ENCODE results near the gene RSRC1. TPM values are rescaled to one million over a fixed set of nuclear protein-coding genes. Genes with fewer than 3 reads are reported as not detected.

RSRC1 gene
- total RNA-seq, 4 donors from 2014 or later = 22.5 to 41.4 (median 32.9) TPM

- H3K4me3 ChIP-seq = no peak overlapping the region
- intact Hi-C loops (cut with DNase I) = no loop called here
- H3K36me3 ChIP-seq = no peaks in the 10 kb centered on the region
- 18 to 24% methylated on average over 17 to 20 of the region's 20 CpGs for WGBS, 2 donors
- no peaks in the 10 kb centered on the region for H3K9me3 ChIP-seq
- DNase-seq = no peak
- peaks cover 10 to 24% (median 11%) of the 10 kb centered on the region in 3 donors for H3K4me1 ChIP-seq
- H3K27ac ChIP-seq = no peak overlapping the region
- peaks cover 6 to 100% (median 57%) of the 10 kb centered on the region in 4 donors for H3K27me3 ChIP-seq
- no peak for TF ChIP-seq POLR2A (IDR thresholded peaks at IDR 0.05)
- TF ChIP-seq CTCF (IDR thresholded peaks at IDR 0.05) = no peak
Observed at GRCh38 chr3:158095814-158096704, 13.8 kb upstream of the RSRC1 start.

GRCh38 chr3:158097081-158097592, 12.8 kb upstream of the RSRC1 start:
- Histone ChIP-seq H3K27me3 (peaks cover 6 to 100% (median 65%) of the 10 kb centered on the region in 4 donors), H3K9me3 (no peaks in the 10 kb centered on the region), H3K27ac (no peak overlapping the region), H3K36me3 (no peaks in the 10 kb centered on the region), H3K4me1 (peaks cover 10 to 24% (median 11%) of the 10 kb centered on the region in 3 donors), H3K4me3 (peak overlapping the region in 1 of 4 donors; percentile 55)
- TF ChIP-seq CTCF (IDR thresholded peaks at IDR 0.05) = no peak
- TF ChIP-seq POLR2A (IDR thresholded peaks at IDR 0.05) = no peak
- no peak for DNase-seq
- intact Hi-C loops (cut with DNase I) = no loop called here
- WGBS, 2 donors = 24 to 25% methylated on average over 11 of the region's 11 CpGs

- Histone ChIP-seq H3K4me1 (peaks cover 10 to 26% (median 11%) of the 10 kb centered on the region in 3 donors), H3K9me3 (no peaks in the 10 kb centered on the region), H3K27ac (no peak overlapping the region), H3K4me3 (peak overlapping the region; percentile 35 to 67 (median 55)), H3K36me3 (no peaks in the 10 kb centered on the region), H3K27me3 (peaks cover 8 to 100% (median 71%) of the 10 kb centered on the region in 4 donors)
- TF ChIP-seq CTCF (IDR thresholded peaks at IDR 0.05) (peak in 1 of 6 experiments; percentile 6), POLR2A (IDR thresholded peaks at IDR 0.05) (no peak)
- intact Hi-C loops (cut with DNase I) = no loop called here
- 4% methylated on average over 13 to 18 of the region's 60 CpGs for WGBS, 2 donors
- no peak for DNase-seq
Observed at GRCh38 chr3:158097593-158098308, 12.1 kb upstream of the RSRC1 start.

GRCh38 chr3:158098309-158098639, 11.6 kb upstream of the RSRC1 start:
- Histone ChIP-seq H3K4me1 (peaks cover 12 to 31% (median 14%) of the 10 kb centered on the region in 3 donors), H3K9me3 (no peaks in the 10 kb centered on the region), H3K36me3 (no peaks in the 10 kb centered on the region), H3K27ac (no peak overlapping the region), H3K4me3 (peak overlapping the region; percentile 35 to 67 (median 55)), H3K27me3 (peaks cover 13 to 100% (median 76%) of the 10 kb centered on the region in 4 donors)
- TF ChIP-seq POLR2A (IDR thresholded peaks at IDR 0.05) (no peak), CTCF (IDR thresholded peaks at IDR 0.05) (no peak)
- 8 to 12% methylated on average over 5 to 6 of the region's 10 CpGs for WGBS, 2 donors
- DNase-seq = no peak
- intact Hi-C loops (cut with DNase I) = no loop called here

Measured in esophagus squamous epithelium (tissue), 5 donors.